Measurements from ENCODE around the gene MIEN1.

GRCh38 chr17:39772987-39773934 lies 42.9 kb upstream of the MIEN1 start:
- TF ChIP-seq IRF1 (CRISPR knock-in tag; IDR thresholded peaks at IDR 0.05) (no peak), CTCF (IDR thresholded peaks at IDR 0.05) (no peak), TCF7 (CRISPR knock-in tag; IDR thresholded peaks at IDR 0.05; ENCODE audit: low read depth) (no peak), NFYB (CRISPR knock-in tag; conservative IDR thresholded peaks at IDR 0.05; ENCODE audit: low read depth) (no peak), ATF1 (CRISPR knock-in tag; IDR thresholded peaks at IDR 0.05) (no peak), FOXK1 (CRISPR knock-in tag; IDR thresholded peaks at IDR 0.05) (no peak), NR3C1 (CRISPR knock-in tag; conservative IDR thresholded peaks at IDR 0.05; ENCODE audit: low read depth) (no peak)
- TF ChIP-seq, protein P1, sequence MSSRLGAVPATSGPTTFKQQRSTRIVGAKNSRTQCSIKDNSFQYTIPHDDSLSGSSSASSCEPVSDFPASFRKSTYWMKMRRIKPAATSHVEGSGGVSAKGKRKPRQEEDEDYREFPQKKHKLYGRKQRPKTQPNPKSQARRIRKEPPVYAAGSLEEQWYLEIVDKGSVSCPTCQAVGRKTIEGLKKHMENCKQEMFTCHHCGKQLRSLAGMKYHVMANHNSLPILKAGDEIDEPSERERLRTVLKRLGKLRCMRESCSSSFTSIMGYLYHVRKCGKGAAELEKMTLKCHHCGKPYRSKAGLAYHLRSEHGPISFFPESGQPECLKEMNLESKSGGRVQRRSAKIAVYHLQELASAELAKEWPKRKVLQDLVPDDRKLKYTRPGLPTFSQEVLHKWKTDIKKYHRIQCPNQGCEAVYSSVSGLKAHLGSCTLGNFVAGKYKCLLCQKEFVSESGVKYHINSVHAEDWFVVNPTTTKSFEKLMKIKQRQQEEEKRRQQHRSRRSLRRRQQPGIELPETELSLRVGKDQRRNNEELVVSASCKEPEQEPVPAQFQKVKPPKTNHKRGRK (CRISPR knock-in tag; IDR thresholded peaks at IDR 0.05; ENCODE audit: borderline replicate concordance) = no peak
- TF ChIP-seq, protein P2, sequence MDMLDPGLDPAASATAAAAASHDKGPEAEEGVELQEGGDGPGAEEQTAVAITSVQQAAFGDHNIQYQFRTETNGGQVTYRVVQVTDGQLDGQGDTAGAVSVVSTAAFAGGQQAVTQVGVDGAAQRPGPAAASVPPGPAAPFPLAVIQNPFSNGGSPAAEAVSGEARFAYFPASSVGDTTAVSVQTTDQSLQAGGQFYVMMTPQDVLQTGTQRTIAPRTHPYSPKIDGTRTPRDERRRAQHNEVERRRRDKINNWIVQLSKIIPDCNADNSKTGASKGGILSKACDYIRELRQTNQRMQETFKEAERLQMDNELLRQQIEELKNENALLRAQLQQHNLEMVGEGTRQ (CRISPR knock-in tag; IDR thresholded peaks at IDR 0.05) = no peak

Data from WTC11 (cell line).